ENCODE data around the gene PLB1. TPM values are rescaled to one million over a fixed set of nuclear protein-coding genes. Genes with fewer than 3 reads are reported as not detected.

PLB1 gene
- total RNA-seq, 4 donors from 2014 or later = 3.0 to 14.5 (median 10.5) TPM

DNA sequence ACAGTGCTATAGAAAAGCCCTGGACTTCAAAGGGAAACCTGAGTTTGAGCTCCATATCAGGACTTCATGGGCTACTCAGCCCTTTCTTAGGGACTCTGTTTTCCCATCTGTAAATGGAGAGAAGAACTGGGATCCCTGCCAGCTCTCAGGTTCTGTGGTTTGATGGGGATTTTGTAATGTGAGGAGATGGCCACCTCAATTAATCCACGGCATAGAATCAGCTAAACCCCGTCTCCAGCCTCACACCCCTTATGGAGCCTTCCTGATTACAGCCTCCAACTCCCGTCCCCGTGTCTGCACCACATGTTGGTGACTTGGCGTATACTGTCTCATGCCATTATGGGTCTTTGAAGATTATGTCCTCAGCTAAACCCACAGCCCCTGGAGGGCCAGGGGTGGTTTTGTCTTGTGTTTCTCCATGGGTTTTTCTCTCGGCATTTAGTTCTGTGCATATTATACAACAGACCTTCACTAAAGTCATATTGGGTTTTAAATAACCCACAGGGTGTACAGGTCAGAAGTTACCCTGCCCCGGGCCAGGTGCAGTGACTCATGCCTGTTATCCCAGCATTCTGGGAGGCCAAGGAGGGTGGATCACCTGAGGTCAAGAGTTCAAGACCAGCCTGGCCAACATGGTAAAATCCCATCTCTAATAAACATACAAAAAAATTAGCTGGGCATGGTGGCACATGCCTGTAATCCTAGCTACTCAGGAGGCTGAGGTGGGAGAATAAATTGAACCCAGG is 192.0 kb downstream of the PLB1 start:
- Histone ChIP-seq H3K27ac (no peak overlapping the region), H3K4me3 (no peak overlapping the region), H3K4me1 (peaks cover 6 to 30% (median 18%) of the 10 kb centered on the region in 3 donors), H3K9me3 (no peaks in the 10 kb centered on the region), H3K27me3 (no peaks in the 10 kb centered on the region), H3K36me3 (no peaks in the 10 kb centered on the region)
- WGBS, 2 donors (ENCODE audit: low coverage in 1 of 2) = 88 to 100% methylated on average over 3 to 6 of the region's 7 CpGs
- ATAC-seq = no peak
- no peak for TF ChIP-seq CTCF (IDR thresholded peaks at IDR 0.05)
- no peak for TF ChIP-seq EP300 (IDR thresholded peaks at IDR 0.05)
- TF ChIP-seq POLR2AphosphoS5 (IDR thresholded peaks at IDR 0.05) = no peak
- TF ChIP-seq POLR2A (IDR thresholded peaks at IDR 0.05) = no peak

DNA sequence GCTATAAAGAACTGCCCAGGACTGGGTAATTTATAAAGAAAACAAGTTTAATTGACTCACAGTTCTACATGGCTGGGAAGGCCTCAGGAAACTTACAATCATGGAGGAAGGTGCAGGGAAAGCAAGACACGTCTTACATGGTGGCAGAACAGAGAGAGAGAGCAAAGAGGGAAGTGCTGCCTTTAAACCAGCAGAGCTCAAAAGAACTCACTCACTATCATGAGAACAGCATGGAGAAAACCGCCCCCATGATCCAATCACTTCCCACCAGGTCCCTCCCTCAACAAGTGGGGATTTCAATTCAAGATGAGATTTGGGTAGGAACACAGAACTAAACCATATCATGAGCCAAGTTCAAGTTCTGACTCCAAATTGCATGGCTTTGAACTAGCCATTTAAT is 193.0 kb downstream of the PLB1 start:
- no peaks in the 10 kb centered on the region for H3K9me3 ChIP-seq
- H3K36me3 ChIP-seq = no peaks in the 10 kb centered on the region
- no peak overlapping the region for H3K4me3 ChIP-seq
- peaks cover 0 to 20% (median 8%) of the 10 kb centered on the region in 3 donors for H3K4me1 ChIP-seq
- no peak for ATAC-seq
- 88 to 92% methylated on average over 2 of the region's 2 CpGs for WGBS, 2 donors (ENCODE audit: low coverage in 1 of 2)
- H3K27ac ChIP-seq = no peak overlapping the region
- TF ChIP-seq POLR2A (IDR thresholded peaks at IDR 0.05) = no peak
- no peak for TF ChIP-seq CTCF (IDR thresholded peaks at IDR 0.05)
- TF ChIP-seq POLR2AphosphoS5 (IDR thresholded peaks at IDR 0.05) = no peak
- no peak for TF ChIP-seq EP300 (IDR thresholded peaks at IDR 0.05)
- H3K27me3 ChIP-seq = no peaks in the 10 kb centered on the region

- WGBS, 2 donors (ENCODE audit: low coverage in 1 of 2) = 60 to 85% methylated on average over 1 to 2 of the region's 2 CpGs
- H3K4me1 ChIP-seq = peaks cover 0 to 14% (median 7%) of the 10 kb centered on the region in 3 donors
Observed at GRCh38 chr2:28689771-28690170, 193.9 kb downstream of the PLB1 start.

GRCh38 chr2:28692411-28692810 is 196.6 kb downstream of the PLB1 start:
- H3K4me3 ChIP-seq = no peak overlapping the region
- no peak overlapping the region for H3K27ac ChIP-seq
- TF ChIP-seq EP300 (IDR thresholded peaks at IDR 0.05) (no peak), POLR2A (IDR thresholded peaks at IDR 0.05) (no peak), POLR2AphosphoS5 (IDR thresholded peaks at IDR 0.05) (no peak), CTCF (IDR thresholded peaks at IDR 0.05) (no peak)
- no peaks in the 10 kb centered on the region for H3K27me3 ChIP-seq
- H3K36me3 ChIP-seq = no peaks in the 10 kb centered on the region
- no peak for ATAC-seq
- no peaks in the 10 kb centered on the region for H3K9me3 ChIP-seq
- WGBS, 2 donors (ENCODE audit: low coverage in 1 of 2) = 95 to 100% methylated on average over 1 to 3 of the region's 3 CpGs
- peaks cover 0 to 28% (median 7%) of the 10 kb centered on the region in 3 donors for H3K4me1 ChIP-seq

More at GRCh38 chr2:28689771-28690170, 193.9 kb downstream of the PLB1 start:
- Histone ChIP-seq H3K27me3 (no peaks in the 10 kb centered on the region), H3K27ac (no peak overlapping the region), H3K4me3 (no peak overlapping the region), H3K36me3 (no peaks in the 10 kb centered on the region), H3K9me3 (no peaks in the 10 kb centered on the region)
- TF ChIP-seq POLR2AphosphoS5 (IDR thresholded peaks at IDR 0.05) (no peak), CTCF (IDR thresholded peaks at IDR 0.05) (no peak), EP300 (IDR thresholded peaks at IDR 0.05) (no peak)
- no peak for ATAC-seq

DNA sequence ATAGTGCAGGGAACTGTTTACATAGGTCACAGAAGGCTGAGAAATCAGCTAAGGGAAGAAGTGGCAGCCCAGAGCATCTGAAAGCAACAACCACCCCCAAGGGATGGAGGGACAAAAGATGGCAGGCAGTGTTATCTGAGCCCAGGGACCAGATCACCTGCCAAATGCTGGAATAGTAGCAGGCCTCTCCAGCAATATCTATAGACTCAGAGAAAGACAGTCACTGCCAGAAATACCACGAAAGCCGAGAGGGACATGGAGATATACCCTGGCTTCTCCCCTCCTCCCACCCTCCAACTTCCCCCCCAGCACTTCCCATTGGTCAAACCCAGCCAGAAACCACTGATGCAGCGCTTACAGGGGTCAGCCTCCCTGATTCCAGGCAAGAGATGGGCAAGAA is 197.4 kb downstream of the PLB1 start:
- TF ChIP-seq POLR2A (IDR thresholded peaks at IDR 0.05) (no peak), CTCF (IDR thresholded peaks at IDR 0.05) (no peak), POLR2AphosphoS5 (IDR thresholded peaks at IDR 0.05) (no peak), EP300 (IDR thresholded peaks at IDR 0.05) (no peak)
- Histone ChIP-seq H3K4me3 (no peak overlapping the region), H3K9me3 (no peaks in the 10 kb centered on the region), H3K27me3 (no peaks in the 10 kb centered on the region), H3K4me1 (peaks cover 0 to 28% (median 7%) of the 10 kb centered on the region in 3 donors), H3K36me3 (no peaks in the 10 kb centered on the region), H3K27ac (no peak overlapping the region)
- 96 to 100% methylated on average over 2 to 3 of the region's 3 CpGs for WGBS, 2 donors (ENCODE audit: low coverage in 1 of 2)
- ATAC-seq = no peak
